HL-60/S4 treated with phorbol 12-myristate 13-acetate at 8.2 ng/mL for 4 days and 3 days (cell line): ENCODE measurements around the gene TTYH2.
"Not testable (repeated sequence)": the region's sequence is repeated elsewhere in the genome, so short reads cannot be mapped to it uniquely, and the experiment has no call there.

Experiments used
- in situ Hi-C: fragments of 300-500 bp; cut with MboI; formaldehyde crosslinking; loops from 2 replicates; pipeline ENCODE4 v1.15.0; 2022; ENCODE audit warnings: low sequenced_read_pairs

The TTYH2 gene

GRCh38 chr17:74282274-74282586, 68.9 kb downstream of the TTYH2 start:
- in situ Hi-C loops, result not testable (repeated sequence)

GRCh38 chr17:74282587-74283370, 69.4 kb downstream of the TTYH2 start:
- in situ Hi-C loops, result no loop called here

- in situ Hi-C loops, result no loop called here
These were observed 70.0 kb downstream of the TTYH2 start for GRCh38 chr17:74283371-74283673.

GRCh38 chr17:74287031-74287602, 73.7 kb downstream of the TTYH2 start:
- in situ Hi-C loops, result no loop called here

GRCh38 chr17:74288785-74289184, 75.4 kb downstream of the TTYH2 start:
- in situ Hi-C loops, result no loop called here

GRCh38 chr17:74289688-74290087, 76.3 kb downstream of the TTYH2 start:
- in situ Hi-C loops, result no loop called here

GRCh38 chr17:74290340-74290739, 77.0 kb downstream of the TTYH2 start:
- in situ Hi-C loops, result no loop called here

GRCh38 chr17:74292495-74292894, 79.1 kb downstream of the TTYH2 start:
- in situ Hi-C loops, result no loop called here

- in situ Hi-C loops, result no loop called here
These were observed 82.5 kb downstream of the TTYH2 start for GRCh38 chr17:74295625-74296547.

GRCh38 chr17:74296548-74296936, 83.2 kb downstream of the TTYH2 start:
- in situ Hi-C loops, result no loop called here

GRCh38 chr17:74297941-74298340, 84.6 kb downstream of the TTYH2 start:
- in situ Hi-C loops, result no loop called here

GRCh38 chr17:74298778-74299177, 85.4 kb downstream of the TTYH2 start:
- in situ Hi-C loops, result no loop called here

- in situ Hi-C loops, result no loop called here
These were observed 86.0 kb downstream of the TTYH2 start for GRCh38 chr17:74299226-74300009.

- in situ Hi-C loops, result no loop called here
These were observed 89.9 kb downstream of the TTYH2 start for GRCh38 chr17:74303305-74303704.

- in situ Hi-C loops, result no loop called here
These were observed 90.8 kb downstream of the TTYH2 start for GRCh38 chr17:74304184-74304583.

- in situ Hi-C loops, result no loop called here
These were observed 92.7 kb downstream of the TTYH2 start for GRCh38 chr17:74305865-74306654.

- in situ Hi-C loops, result no loop called here
These were observed 94.8 kb downstream of the TTYH2 start for GRCh38 chr17:74307984-74308773.

GRCh38 chr17:74309902-74310301, 96.5 kb downstream of the TTYH2 start:
- in situ Hi-C loops, result no loop called here
